ENCODE data around the gene INPP5A. TPM values are rescaled to one million over a fixed set of nuclear protein-coding genes. Genes with fewer than 3 reads are reported as not detected.
A peak's percentile ranks its signal among the peaks of the same experiment; 100 is the strongest.
"Not testable (repeated sequence)": the region's sequence is repeated elsewhere in the genome, so short reads cannot be mapped to it uniquely, and the experiment has no call there.

Gene INPP5A
- total RNA-seq, 1 experiment from 2014 or later, result 16.0 TPM

DNA sequence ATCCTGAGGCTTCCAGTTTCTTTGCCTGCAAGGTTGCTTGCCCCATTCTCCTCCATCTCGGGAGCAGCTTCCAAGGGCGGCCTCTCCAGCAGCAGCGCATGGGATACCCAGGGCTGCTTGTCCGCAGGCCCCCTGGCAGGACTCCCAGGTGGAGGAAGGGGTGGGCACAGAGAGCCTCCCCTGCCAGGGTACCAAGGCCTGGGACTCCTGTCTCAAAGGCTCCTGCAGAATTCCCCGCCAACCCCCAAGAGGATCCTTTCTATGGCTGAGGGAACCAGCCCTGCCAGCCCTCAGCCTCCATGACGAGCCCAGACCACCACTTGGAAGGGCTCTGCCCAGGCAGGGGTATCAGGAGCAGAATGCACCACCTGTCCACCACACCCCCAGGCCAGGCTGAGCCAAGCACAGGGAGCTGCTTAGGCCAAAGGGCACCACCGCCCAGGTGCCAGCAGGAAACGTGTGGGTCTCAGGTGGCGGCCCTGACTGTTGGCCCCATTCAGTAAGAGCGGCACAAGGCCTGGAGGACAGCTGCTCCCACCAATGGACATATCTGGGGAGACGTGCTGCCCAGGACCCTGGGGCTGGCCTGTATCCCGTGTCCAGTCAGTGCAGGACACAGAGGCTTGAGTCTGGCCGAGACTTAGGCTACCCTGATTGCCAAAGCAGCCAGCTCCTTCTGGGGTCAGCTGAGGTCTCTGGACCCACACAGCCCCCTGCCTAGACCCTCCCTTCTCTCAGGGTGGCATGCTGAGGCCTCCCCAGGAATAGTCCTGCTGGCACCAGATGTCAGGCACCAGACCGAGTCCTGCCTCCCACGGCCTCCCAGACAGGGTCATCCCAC, 33.8 kb upstream of the INPP5A start:
- DNase-seq (ENCODE audit: low read depth), result no peak

DNA sequence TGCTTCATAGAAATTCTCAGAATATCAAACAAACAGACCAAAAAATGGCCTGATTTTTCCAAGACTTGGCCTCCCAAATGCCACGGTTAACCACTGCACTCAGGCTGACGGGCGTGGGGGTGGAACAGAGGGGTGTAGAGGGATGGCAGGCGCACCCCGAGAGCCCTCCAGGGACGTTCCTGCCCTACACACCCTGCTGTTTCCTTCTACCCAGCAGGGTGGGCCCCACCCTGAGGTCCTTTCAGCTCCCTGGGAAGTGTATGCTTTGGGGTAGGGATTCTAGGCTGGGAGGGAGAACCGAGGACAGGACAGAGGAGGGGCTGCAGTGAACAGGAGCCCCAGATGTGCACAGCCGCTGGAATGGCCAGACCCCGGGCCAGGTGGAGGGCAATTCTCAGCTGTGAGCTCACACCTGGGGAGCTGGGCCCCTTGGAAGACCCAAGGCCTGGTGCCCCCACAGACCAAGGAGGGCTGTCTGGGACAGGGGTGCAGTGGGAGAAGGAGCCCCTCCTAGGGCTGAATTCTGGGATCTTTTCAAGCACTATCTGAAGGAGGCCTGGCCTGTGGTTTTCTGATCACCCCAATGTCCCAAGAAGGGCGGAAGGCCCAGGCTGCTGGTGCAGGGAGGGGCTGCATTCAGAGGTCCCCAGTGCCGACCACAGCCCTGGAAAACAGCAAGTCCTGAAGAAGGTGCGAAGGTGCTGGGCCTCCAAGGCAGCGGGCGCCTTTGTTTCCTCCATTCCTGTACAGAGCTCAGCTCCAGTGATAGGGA, 32.9 kb upstream of the INPP5A start:
- DNase-seq (ENCODE audit: low read depth), result no peak

DNA sequence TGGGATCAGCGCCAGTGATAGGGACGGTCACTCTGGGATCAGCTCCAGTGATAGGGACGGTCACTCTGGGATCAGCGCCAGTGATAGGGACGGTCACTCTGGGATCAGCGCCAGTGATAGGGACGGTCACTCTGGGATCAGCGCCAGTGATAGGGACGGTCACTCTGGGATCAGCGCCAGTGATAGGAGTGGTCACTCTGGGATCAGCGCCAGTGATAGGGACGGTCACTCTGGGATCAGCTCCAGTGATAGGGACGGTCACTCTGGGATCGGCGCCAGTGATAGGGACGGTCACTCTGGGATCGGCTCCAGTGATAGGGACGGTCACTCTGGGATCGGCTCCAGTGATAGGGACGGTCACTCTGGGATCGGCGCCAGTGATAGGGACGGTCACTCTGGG, 32.0 kb upstream of the INPP5A start:
- not testable (repeated sequence) for DNase-seq (ENCODE audit: low read depth)

DNA sequence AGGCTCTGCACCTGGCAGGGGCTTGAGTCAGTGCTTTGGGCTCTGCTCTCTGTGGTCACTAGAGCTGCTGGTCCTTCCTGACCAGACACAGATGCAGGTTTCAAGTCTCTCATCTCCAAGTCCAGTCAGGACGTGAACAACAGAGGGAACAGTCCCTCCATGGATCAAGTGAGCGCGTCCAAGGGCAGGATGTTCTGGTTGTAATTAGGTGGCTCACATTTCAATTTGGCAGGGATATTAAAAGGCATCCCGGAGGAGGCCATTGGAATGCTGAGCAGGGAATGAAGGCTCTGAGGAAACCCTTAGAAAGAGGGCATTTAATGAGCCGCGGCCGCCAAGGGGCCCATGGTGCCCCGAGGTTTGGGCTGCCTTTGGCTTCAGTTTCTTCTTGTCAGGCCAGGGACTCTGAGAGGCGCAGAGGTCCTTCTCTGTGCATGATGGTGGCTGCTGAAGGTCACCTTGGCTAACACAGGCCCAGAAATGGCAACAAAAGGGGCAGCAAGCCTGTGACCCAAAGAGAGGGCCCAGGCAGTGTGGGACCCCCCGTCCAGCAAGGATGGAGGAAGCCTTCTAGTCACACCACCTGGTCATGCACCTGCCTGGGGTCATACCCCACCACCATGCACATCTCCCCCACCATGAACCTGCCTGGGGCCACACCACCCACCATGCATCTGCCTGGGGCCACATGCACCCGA, 30.7 kb upstream of the INPP5A start:
- peak; percentile 11 for DNase-seq (ENCODE audit: low read depth)

DNA sequence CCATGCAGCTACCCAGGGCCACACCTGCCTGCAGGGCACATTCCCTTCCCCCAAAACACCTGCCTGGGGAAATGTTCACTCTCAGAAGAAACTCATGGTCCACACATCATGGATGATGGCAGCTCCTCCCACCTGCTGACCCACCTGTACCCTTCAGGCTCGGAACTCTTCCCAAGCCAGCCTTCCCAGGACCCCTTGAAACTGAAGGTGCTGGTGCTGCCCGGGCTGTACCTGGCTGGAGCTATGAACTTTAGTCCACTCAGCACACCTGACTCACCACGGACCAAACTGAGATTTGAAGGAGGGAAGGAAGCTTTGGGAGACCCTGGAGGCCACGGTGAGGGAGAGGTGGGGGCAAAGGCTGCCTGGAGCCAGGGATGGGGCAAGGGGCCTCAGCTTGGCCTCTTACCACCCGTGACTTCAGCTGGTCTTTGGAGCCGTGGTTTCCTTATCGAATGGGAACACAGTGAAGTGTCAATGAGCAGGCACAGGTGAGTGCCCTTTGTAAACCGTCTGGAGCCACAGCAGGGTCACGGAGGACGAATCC, 30.1 kb upstream of the INPP5A start:
- no peak for DNase-seq (ENCODE audit: low read depth)

DNA sequence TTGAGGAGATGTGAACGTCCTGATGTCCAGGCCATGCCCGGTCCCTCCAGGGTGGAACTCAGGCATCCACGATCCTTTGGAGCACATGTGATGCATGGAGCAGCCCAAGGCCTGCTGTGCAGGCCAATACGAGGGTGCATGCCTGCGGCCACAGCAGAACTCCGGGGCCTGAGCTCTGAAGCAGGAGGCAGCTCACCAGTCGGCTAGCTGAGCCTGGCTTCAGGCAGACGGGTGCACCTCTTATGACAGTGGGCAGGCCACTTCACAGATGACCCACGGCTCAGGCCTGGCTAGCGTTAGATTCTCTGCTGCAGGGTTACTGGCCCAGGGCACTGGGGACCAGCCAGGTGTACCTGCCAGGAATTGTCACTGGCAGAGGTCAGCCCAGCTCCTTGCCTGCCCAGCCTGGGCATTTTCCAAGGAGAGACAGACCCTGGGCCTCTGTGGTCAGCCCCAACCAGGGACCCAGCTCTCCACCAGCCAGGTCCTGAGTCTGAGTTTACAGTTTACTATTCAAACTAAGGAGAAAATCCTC, 29.6 kb upstream of the INPP5A start:
- no peak for DNase-seq (ENCODE audit: low read depth)

DNA sequence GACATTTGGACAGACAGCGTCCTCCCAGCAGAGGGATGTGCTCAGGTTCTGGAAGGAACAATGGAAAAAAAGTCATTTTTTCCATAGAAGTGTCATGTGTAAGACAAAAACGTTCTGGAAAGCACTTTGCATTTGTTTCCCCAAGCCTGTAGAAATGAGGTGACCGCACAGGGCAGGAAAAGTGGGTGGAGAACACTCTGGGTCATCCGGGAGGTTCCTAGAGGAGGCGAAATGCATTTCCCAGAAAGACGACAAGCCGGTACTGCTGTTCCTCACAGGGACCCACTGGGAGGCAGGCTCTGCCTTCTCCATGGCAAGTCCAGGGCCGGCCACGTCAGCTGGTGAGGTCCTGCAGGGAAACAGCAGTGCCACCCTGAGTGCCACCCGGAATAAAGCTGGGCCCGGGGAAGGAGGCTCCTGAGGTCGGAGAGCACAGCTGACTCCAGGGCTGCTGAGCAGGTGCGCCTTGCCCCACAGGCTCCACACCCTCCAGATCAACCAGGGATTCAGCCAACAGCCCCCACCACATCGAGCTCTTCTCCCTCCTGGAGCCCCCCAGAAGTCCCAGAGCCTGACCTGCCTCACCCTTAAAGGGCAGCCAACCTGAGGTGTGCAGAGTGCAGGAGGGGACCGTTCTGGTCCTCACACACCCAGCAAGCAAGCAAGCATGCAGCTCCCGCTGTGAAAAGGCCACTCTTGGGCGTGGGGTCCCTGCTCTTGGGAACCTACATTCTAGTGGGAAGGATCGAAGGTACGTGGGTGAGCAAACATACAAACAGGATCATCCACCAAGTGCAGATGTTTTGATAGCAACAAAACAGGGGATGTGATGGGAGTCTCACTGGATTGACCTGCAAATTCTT, 28.8 kb upstream of the INPP5A start:
- DNase-seq (ENCODE audit: low read depth), result no peak

DNA sequence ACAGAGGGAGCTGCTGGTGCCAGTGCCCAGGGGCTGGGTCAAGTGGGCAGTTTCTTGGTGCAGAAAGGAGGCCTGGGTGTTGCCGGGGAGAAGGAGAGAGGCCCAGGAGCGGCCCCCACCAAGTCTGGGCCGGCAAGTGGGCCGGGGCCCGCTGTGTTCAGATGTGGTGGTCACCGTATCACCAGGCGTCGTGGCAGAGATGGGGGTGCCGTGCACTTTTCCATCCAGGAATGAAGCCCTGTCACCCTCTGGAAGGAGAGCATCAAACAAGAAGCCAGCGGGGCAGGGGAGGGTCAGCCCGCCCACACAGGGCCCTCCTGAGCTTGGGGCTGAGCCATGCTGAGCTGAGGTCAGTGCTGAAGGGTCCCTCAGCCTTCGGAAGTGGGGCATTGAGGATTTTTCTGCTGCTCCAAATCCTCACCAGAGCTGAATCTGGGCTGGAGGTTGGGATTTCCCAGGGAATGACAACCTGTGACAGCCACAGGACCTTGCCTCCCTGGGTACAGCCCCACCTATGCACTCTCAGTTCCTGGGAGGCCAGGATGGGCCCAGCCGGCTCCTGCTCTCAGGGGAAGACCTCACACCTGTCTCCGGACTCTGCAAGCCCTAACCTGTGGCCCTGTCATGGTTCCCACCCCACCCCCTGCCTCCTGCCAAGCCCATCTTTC, 27.9 kb upstream of the INPP5A start:
- no peak for DNase-seq (ENCODE audit: low read depth)

DNA sequence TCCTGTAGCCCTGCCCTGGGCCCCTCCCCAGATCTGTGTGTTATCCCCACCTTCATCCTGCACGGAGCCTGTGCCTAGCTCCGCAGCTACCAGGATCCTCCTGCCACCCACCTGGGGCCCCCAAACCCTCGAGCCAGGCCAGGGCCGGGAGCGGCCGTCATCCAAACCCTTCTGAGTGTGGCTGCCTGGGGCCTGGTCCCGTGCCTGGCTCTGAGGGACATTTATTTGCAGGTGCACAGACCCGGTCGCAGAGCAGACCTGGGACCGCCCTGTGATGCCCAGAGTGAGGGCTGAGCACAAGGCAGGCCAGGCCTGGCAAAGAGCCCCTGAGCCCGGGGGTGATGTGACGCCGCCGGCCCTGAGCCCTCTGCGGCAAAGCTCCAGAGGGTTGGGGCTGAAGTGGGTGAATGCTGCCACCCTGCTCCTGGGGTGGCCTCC, 27.4 kb upstream of the INPP5A start:
- DNase-seq (ENCODE audit: low read depth), result no peak

DNA sequence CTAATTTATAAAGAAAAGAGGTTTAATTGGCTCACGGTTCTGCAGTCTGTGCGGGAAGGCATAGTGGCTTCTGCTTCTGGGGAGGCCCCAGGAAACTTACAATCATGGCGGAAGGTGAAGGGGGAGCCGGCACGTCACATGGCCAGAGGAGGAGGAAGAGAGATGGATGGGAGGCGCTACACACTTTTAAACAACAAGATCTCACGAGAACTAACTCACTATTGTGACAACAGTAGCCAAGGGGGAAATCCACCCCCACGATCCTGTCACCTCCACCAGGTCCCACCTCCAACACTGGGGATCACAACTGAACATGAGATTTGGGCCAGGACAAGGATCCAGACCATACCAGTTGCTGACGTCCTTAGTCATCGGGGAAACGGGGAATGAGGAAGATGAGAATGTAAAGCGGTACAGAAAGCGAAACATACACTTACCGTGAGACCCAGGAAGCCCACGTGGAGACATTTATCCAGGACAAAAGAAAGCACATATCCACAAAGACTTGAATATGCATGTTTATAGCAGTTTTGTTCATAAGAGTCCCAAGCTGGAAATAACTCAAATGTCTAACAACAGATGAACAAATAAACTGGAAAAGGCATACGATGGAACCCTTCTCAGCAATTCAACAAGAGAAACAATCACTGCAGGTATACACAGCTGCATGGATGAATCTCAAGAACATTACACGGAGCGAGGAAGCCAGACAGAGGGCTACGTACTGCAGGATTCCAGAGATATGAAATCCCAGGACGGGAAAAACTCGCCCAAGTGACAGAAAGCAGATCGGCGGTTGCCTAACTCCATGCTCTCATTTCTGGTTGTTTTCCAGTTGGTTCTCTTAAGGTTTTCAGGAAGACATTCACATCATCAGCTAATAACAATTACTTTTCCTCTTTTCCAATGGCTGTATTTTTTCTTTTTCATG, 26.2 kb upstream of the INPP5A start:
- no peak for DNase-seq (ENCODE audit: low read depth)

DNA sequence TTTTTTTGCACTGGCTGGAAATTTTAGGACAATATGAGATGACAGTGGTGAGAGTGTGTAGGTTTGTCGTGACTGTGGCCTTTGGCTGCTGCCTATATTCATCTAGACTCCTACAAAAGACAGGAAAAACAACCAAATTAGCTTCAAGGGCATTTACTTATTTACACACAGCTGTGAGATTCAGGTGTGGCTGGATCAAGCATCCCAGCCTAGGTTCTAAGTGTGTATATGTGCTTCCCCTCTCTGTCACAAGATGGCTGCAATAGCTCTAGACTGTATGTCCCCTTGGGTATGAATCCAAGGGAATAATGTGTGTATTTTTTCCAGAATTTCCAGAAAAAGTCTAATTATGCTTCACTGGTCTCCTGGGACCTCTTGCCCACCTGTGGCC, 25.5 kb upstream of the INPP5A start:
- DNase-seq (ENCODE audit: low read depth), result no peak

DNA sequence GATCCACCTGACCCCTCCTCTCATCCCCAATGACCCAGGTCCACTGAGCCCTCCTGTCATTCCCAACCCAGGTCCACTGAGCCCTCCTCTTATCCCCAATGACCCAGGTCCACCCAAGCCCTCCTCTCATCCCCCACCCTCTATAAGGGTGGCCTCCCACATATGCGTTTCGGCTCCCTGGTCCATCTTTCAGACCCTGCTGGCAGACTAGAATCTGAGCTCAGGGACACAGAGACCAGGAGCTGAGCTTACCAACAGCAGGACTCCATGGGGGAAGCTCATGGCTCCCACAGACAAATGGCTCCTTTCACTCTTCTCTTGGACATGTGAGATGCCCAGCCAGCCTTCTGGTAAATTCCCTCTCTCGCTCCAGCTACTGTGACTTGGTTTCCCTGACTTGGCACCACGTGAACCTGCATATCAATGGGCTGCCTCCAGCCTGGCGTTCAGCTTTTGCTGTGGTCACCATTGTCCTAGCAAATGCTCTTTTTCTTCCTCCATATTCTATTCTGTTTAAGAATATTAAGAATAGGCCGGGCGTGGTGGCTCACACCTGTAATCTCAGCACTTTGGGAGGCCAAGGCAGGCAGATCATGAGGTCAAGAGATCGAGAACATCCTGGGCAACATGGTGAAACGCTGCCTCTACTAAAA, 24.8 kb upstream of the INPP5A start:
- DNase-seq (ENCODE audit: low read depth), result no peak

DNA sequence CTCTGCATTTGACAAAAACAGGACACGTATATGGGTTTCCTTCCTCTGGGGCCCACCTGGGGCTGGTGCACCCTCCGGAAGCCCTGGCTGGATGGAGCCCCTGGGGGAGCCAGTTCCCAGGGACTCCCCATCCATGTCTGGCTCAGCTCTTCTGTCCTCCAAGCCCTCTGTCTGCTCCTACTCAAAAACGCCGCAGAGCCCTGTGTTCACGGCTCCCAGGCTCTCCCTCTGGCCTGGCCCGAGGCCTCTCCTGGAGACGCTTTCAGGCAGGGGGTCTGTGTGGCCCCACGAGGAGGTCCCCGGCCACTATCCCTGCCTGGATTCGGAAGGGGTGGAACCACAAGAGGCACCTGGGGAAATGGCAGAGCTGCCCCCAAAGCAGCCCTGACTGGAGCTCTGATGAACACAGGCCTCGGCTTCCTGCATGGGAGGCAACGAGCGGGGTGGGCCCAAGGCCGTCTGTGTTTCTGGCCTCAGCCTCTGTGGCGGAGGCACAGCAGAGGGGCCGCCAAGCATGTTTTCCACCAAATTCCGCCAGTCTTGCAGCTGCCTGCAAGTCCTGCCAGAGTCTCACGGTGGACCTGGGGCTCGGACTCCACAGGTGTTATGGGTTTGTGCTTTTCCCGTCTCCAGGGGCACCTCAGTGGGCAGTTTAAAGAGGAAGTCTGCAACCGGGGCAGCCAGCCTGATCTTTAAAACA, 22.6 kb upstream of the INPP5A start:
- no peak for DNase-seq (ENCODE audit: low read depth)

DNA sequence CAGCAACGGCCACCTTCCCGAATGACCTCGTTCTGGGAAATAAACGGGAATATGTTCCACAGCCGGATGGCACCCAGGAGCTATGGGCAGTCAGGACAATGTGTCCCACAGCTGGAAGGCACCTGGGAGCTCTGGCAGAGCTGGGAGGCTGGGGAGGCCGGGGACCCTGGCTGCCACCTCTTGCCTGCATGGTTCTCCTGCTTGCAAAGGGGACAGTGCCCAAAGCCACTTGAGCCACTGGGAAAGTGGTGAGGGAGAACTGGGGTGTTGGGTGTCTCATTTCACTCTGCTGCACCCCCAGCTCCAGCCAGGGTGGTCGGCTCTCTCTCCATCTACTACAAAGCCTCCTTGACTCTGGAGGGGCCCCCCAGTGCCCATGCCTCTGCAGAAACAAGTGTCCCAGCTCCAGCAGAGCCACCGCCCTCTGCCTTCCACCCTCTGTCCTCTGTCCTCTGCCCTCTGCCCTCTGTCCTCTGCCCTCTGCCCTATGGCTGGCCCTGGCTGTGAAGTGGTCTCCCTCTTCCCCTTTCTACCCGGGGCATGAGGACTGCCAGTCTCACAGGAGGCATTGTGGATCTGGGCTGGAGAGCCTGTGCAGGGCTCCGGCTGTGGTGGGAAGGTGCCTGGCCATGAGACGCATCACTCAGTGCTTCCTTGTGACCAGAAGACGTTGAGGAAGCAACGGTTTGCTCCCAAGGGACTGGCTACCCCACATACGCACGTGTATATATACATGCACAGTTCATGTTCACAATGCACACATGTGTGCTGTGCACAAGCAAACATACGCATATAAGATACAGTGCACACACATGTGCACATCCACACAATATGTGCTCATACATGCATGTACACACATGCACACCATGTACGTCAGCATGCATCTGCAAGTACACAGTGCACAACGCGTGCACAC, 21.5 kb upstream of the INPP5A start:
- DNase-seq (ENCODE audit: low read depth), result no peak

DNA sequence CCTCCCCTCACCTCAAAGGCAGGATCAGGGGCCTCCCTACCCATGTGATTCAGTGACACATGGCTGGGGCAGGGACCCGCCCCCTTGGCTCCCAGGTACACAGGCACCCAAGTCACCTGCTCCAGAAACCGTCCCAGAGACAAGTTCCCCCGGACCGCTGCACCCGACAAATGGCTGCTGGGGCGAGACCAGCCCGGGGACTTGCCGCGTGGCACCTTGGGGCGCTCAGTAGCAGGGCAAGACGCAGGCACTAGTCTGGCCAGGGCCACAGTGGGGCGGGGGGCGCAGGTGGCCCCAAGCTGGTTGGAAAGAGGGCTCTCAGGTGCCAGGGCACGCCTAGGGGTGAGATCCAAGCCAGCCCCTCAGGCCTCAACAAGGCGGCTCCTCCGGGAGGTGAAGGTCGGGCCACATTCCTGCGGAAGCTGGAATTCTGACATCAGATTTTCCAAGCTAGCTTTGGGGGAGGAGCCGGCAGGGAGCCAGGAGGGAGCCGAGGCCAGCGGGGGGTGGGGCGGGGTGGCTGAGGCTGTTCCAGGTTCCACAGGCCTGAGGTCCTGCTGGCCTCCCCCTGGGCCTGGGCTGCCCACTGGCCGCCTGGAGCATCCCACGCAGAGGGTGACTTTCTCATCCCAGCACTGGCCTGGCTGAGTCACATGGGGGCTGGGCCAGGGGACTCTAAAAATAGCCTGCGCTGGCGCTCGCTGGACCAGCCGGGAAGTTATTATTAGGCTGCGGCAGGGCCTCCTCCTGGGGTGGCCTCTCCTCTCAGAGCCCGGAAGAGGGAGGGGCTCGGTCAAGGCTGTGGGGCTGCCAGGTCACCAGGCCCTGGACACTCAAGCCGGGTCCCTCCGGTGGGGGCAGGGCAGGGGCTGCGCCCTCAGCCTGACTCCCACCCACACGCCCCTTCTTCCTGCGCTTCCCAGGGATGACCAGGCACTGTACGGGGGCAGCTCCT, 20.5 kb upstream of the INPP5A start:
- peak; percentile 85 for DNase-seq (ENCODE audit: low read depth)

Measured in LHCN-M2 (cell line).